ENCODE results near the gene TAF1D.

Gene TAF1D

DNA sequence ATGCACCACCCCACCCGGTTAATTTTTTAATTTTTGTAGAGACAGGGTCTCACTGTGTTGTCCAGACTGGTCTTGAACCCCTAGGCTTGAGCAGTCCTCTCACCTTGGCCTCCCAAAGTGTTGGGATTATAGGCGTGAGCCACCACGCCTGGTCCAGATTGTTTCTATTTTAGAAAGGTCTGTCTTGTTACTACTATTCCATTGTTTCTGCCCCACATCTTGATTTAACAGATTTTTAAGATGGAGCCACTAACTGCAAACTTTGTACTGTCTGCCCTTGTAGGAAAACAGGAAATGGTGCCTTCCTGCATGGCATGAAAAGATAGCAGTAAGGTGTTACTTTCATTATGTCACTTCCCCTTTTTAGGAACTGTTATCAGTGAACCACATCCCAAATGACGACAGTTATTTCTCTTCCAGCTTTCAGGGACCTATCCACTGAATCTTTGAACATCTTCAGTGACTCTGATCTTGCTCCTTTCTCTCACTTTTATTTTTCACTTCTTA is 23.2 kb downstream of the TAF1D start:
- peak; percentile 51 for DNase-seq

DNA sequence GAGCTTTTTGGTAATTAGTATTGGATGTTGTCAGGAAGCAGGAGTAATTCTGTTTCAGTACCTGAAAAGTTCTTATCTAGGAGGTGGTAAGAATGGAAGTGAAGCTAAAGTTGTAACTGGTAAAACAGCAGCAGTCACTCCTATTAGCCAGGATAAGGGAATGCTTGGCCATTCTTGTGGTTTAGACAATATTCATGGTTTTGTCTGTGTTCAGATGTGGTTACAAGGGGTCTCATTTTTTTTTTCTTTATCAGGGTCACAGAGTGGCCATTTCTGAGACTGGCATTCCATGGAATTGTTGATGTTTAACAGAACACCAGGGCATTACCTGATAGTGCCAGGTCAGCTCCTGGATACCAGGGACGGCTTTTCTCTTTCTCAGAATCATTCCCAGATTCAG is 23.8 kb downstream of the TAF1D start:
- no peak for DNase-seq

DNA sequence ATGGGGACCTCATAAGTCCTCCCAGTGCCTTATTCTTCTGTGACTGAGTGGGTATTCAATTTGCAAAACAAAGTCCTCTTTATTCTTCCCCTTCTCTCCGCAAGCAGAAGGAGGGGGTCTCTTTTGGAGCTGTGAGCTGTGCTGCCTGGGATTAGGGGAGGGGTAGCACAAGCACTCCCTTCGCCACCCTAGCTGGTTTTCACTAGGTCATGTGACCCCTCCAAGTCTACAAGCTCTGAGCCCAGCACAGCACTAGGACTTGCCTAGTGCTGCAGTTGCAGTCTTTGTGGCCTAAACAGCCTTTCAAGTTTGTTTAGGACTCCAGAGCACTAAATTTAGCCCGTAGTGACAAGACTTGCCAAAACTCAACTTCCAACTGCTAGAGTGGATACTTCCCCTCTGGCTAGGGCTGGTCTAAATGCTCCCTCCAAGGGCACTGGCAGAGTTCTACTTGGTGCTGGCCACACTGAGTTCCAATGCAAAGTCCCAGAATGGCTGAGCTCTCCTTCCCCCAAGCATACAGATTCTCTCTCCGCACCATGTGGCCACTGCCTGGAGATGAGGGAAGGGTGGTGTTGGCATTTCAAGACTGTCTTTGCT is 25.4 kb downstream of the TAF1D start:
- no peak for DNase-seq

DNA sequence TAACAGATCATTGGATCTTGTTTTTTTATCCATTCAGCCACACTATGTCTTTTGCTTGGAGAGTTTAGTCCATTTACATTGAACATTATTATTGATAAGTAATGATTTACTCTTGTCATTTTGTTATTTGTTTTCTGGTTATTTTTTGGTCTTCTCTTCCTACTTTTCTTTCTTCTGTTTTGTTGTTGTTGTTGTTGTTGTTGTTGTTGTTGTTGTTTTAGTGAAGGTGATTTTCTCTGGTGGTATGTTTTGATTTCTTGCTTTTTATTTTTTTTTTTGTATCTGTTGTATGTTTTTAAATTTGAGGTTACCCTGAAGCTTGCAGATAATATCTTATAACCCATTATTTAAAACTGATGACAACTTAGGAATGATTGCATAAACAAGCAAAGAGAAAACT is 28.6 kb downstream of the TAF1D start:
- DNase-seq, result no peak

DNA sequence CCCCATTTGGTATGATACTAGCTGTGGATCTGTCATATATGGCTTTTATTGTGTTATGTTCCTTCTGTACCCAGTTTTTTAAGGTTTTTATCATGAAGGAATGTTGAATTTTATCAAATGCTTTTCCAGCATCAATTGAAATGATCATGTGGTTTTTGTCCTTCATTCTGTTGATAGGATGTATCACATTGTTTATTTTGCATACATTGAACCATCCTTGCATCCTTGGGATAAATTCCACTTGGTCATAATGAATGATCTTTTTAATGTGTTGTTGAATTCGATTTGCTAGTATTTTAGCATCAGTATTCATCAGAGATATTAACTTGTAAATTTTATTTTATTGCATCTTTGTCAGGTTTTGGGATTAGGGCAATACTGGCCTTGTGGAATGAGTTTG is 31.1 kb downstream of the TAF1D start:
- DNase-seq, result no peak

DNA sequence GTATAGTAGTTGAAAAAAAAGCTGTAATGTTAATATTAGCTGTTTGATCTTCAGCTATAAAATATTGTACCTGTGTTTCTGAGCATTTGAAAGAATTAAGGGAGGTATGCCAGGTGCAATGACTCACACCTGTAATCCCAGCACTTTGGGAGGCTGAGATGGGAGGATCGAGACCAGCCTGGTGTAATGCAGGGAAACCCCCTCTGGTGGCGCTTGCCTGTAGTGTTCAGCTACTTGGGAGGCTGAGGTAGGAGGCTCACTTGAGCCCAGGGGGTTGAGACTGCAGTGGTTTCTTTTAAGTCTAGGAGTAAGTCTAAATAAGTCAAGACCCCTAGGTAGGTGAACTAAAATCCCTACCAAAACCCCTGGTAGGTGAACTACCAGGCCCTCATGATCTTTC is 37.1 kb downstream of the TAF1D start:
- peak; percentile 18 for DNase-seq

DNA sequence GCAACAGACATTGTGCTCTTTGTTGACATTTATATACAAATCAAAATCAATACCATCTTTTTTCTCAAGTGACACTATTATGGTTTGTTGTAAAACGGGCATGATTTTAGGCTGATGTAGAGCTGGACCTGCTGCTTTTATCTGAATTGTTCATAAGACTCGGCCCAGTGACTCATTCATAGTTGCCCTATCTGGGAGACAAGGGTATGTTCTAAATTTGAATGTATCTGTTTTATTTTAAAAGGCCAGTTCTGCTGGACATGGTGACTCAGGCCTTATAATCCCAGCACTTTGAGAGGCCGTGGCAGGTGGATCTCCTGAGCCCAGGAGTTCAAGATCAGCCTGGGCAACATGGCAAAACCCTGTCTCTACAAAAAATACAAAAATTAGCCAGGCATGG is 40.5 kb downstream of the TAF1D start:
- DNase-seq, result no peak

DNA sequence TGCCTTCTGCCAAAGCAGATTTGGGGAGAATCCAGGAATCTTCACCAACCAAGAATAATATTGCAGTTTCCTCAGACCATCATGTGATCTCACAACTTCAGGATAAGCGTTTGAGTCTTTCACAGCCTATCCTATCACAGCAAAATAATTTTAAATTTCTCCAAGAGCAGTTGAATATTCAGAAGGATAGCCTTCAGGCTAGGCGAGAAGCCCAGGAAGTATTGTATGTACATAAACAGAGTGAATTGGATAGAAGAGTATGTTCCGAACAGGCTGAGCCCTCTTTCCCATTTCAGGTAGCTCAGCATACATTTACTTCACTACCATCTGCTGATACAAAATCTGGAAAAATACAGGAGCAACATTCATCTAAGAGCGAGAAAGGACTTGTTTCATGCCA is 43.7 kb downstream of the TAF1D start:
- no peak for DNase-seq

DNA sequence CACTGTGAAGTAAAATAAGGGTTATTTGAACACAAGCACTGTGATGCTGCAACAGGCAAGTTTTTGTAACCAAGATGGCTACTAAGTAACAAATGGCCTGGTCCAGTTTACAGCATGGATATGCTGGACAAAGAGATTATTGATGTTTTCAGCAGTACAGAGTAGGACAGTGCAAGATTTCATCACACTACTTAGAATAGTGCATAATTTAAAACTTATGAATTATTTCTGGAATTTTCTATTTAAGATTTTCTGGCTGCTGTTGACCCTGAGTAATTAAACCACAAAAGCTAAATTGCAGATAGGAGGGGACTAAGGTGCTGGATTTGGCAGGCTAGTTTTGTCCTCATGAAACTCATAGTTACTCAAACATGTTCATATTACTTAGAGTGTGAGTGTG is 46.7 kb downstream of the TAF1D start:
- no peak for DNase-seq

DNA sequence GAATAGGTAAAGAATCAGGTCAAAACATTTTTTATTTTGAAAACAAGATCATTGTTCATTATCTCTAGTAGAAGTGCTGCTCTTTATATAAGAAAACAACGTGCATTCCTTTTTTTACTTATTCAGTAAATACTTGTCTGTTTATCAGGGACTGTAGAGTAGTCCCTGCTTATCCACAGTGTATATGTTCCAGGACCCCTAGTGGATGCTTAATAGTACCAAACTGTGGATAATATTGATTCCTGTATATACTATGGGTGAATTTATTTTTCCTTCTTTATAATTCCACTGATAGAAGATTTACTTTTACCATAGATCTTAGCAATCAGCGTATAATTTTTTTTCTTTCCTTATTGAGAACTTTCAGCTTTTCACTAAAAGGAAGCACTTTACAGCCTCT is 47.2 kb downstream of the TAF1D start:
- DNase-seq, result no peak

DNA sequence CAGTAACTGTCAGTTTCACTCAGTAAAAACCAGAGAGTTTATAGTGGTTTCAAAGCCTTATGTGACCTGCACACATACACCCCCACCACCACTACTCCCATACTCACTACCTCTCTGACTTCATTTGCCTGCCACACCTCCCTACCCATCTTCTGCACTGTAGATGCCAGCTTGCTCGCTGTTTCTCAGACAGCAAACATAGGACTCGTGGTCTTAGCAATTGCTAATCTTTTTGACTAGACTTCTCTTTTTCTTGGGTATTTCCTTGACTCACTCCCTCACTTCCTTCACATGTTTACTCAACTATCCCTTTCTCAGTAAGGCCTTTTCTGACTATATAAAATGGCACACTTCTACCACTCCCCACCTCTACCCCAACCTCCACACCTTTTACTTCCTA is 52.1 kb downstream of the TAF1D start:
- DNase-seq, result peak; percentile 93

DNA sequence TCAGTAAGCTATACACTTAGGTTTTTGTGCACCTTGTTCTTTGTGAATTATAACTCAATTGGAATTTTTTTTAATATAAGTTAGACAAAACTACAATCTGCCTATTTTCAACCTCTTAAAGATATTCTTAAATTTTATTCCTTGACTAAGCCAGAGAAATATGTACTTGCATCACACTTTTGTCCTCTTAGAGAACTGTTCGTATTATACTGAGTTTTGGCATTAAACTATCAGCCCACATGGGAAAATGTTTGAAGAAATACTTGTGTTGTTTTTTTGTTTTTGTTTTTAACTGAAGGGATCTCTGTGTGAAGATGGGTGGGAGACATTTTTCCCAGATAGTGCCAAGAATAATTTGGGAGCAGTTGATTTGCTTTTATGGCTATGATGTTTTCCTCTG is 54.5 kb downstream of the TAF1D start:
- DNase-seq, result no peak

DNA sequence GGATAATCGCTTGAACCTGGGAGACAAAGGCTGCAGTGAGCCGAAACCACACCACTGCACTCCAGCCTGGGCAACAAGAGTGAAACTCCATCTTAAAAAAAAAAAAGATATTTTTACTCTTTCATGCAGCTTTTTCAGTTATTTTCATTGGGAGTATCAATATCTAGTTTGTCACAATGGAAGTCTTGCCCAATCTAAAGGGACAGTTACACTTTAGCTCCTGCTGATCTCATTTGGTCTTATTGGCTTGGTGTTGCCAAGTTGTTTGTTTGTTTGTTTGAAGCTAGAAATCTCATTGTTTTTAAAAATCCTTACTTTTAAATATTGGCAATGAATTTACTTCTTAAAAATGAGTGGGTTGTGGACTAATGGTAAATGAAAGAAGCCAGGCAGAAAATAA is 55.1 kb downstream of the TAF1D start:
- no peak for DNase-seq

Measured in activated CD4-positive, alpha-beta T cell treated with anti-CD3 and anti-CD28 coated beads, Interleukin-10, Interleukin-2, amounts not matched to agents 100 ng/mL and 50 ng/mL, durations not matched to agents 16 hours and 8 hours (primary cell).